Medulla oblongata (tissue), 1 donor: ENCODE results near the gene ITSN1.
A peak's percentile ranks its signal among the peaks of the same experiment; 100 is the strongest.

ENCODE experiments used
- DNase-seq: peaks from one replicate; pipeline ENCODE4 v3.0.0-alpha.2; 2015; ENCODE audit errors: extremely low spot score

The ITSN1 gene

GRCh38 chr21:33810766-33811165 is 168.5 kb downstream of the ITSN1 start:
- no peak for DNase-seq

GRCh38 chr21:33811167-33812010 is 169.1 kb downstream of the ITSN1 start:
- DNase-seq, result no peak

- no peak for DNase-seq
These were observed 171.6 kb downstream of the ITSN1 start for GRCh38 chr21:33813832-33814365.

- no peak for DNase-seq
These were observed 172.9 kb downstream of the ITSN1 start for GRCh38 chr21:33815143-33815707.

- DNase-seq, result no peak
These were observed 173.9 kb downstream of the ITSN1 start for GRCh38 chr21:33816174-33816573.

- DNase-seq, result no peak
These were observed 174.8 kb downstream of the ITSN1 start for GRCh38 chr21:33817138-33817537.

- no peak for DNase-seq
These were observed 175.6 kb downstream of the ITSN1 start for GRCh38 chr21:33817663-33818451.

- no peak for DNase-seq
These were observed 178.0 kb downstream of the ITSN1 start for GRCh38 chr21:33820230-33820770.

GRCh38 chr21:33820798-33821197 is 178.5 kb downstream of the ITSN1 start:
- DNase-seq, result no peak

- no peak for DNase-seq
These were observed 179.4 kb downstream of the ITSN1 start for GRCh38 chr21:33821503-33822322.

GRCh38 chr21:33824156-33824941 is 182.0 kb downstream of the ITSN1 start:
- DNase-seq, result peak; percentile 27

- no peak for DNase-seq
These were observed 183.1 kb downstream of the ITSN1 start for GRCh38 chr21:33825419-33825818.

GRCh38 chr21:33825915-33826314 is 183.6 kb downstream of the ITSN1 start:
- peak; percentile 46 for DNase-seq

GRCh38 chr21:33828083-33828482 is 185.8 kb downstream of the ITSN1 start:
- no peak for DNase-seq

GRCh38 chr21:33828577-33828976 is 186.3 kb downstream of the ITSN1 start:
- no peak for DNase-seq

- DNase-seq, result no peak
These were observed 187.5 kb downstream of the ITSN1 start for GRCh38 chr21:33829844-33830243.

- DNase-seq, result no peak
These were observed 189.8 kb downstream of the ITSN1 start for GRCh38 chr21:33831962-33832659.

GRCh38 chr21:33834801-33835500 is 192.7 kb downstream of the ITSN1 start:
- no peak for DNase-seq

GRCh38 chr21:33835920-33836319 is 193.6 kb downstream of the ITSN1 start:
- DNase-seq, result no peak
